ENCODE data around the gene HSPB6.
"Not testable (repeated sequence)": the region's sequence is repeated elsewhere in the genome, so short reads cannot be mapped to it uniquely, and the experiment has no call there.

GRCh38 chr19:35724132-35724531, 32.7 kb downstream of the HSPB6 start:
- TF ChIP-seq CTCF (optimal IDR thresholded peaks at IDR 0.05 in 1 of 3, IDR thresholded peaks at IDR 0.05 in 1 of 3, conservative IDR thresholded peaks at IDR 0.05 in 1 of 3; ENCODE audit: extremely low read depth in 1 of 3, insufficient read depth in 2 of 3, low read length in 3 of 3); EZH2 (IDR thresholded peaks at IDR 0.05; ENCODE audit: low read length): not testable (repeated sequence)
